Measurements from ENCODE around the gene TMEM81.

DNA sequence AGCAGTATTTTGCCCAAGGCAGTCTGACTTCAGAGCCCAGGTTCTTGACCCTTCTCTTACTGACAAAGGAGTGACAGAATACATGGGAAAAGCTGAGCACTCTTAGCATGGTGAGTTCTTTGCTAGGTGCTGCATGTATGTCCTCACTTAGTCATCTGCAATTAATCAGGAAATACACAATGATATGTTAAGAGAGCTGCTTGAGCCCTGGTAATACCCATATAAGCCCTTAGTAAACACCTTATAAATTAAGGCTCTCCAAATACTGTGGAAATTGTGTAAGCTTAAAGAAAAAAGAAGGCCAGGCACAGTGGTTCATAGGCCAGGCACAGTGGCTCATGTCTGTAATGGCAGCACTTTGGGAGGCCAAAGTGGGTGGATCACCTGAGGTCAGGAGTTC, 14.0 kb upstream of the TMEM81 start:
- no peak for TF ChIP-seq POLR2A (IDR thresholded peaks at IDR 0.05)
- TF ChIP-seq, protein P1, sequence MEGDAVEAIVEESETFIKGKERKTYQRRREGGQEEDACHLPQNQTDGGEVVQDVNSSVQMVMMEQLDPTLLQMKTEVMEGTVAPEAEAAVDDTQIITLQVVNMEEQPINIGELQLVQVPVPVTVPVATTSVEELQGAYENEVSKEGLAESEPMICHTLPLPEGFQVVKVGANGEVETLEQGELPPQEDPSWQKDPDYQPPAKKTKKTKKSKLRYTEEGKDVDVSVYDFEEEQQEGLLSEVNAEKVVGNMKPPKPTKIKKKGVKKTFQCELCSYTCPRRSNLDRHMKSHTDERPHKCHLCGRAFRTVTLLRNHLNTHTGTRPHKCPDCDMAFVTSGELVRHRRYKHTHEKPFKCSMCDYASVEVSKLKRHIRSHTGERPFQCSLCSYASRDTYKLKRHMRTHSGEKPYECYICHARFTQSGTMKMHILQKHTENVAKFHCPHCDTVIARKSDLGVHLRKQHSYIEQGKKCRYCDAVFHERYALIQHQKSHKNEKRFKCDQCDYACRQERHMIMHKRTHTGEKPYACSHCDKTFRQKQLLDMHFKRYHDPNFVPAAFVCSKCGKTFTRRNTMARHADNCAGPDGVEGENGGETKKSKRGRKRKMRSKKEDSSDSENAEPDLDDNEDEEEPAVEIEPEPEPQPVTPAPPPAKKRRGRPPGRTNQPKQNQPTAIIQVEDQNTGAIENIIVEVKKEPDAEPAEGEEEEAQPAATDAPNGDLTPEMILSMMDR (IDR thresholded peaks at IDR 0.05 in 8 of 11, conservative IDR thresholded peaks at IDR 0.05 in 3 of 11) = no peak

Data from spleen (tissue), 7 donors.